IMR-90 (cell line): ENCODE results near the gene TNRC6A. TPM values are rescaled to one million over a fixed set of nuclear protein-coding genes. Genes with fewer than 3 reads are reported as not detected.
A peak's percentile ranks its signal among the peaks of the same experiment; 100 is the strongest.

ENCODE experiments used
- ATAC-seq: fragments of 200-7000 bp; cut with Tn5 transposase; 2 replicates; pipeline ENCODE4 v1.9.1; 2020; ENCODE audit warnings: low read depth, mild to moderate bottlenecking, moderate library complexity
- BruUV-seq: library from RNA; stranded (reverse); fragments of 400-500 nt; replicated peaks from 2 replicates; lab custom pipeline; 2021; lab: Mats Ljungman, UMichigan
- CTCF ChIA-PET: fragments of 300-600 bp; formaldehyde crosslinking; extraction: SDS; loops from one replicate; lab custom pipeline; 2021; ENCODE audit warnings: antibody characterized with exemption; lab: Yijun Ruan, JAX
- POLR2A ChIA-PET: fragments of 300-600 bp; sonication (Branson Sonifier 250); formaldehyde crosslinking; loops from one replicate; lab custom pipeline; 2022; ENCODE audit warnings: antibody characterized with exemption; ENCODE audit not compliant: unreplicated experiment; lab: Charles Lee
- DNase-seq: peaks from one replicate; pipeline ENCODE4 v3.0.0; 2013
- H2AFZ ChIP-seq: replicated peaks from 2 replicates; pipeline ENCODE3; 2013; ENCODE audit warnings: low read length, mild to moderate bottlenecking; ENCODE audit not compliant: poor library complexity
- H2AK5ac ChIP-seq: 2 replicates; pipeline ENCODE4 v1.6.1; 2013; ENCODE audit warnings: low read depth, low read length, inconsistent platforms
- H2AK9ac ChIP-seq: replicated peaks from 2 replicates; pipeline ENCODE3; 2013; ENCODE audit warnings: mild to moderate bottlenecking, low read depth, low read length, moderate library complexity; ENCODE audit not compliant: poor library complexity
- H2BK120ac ChIP-seq: 2 replicates; pipeline ENCODE4 v1.6.1; 2013; ENCODE audit warnings: low read depth, low read length, inconsistent platforms
- H2BK15ac ChIP-seq: 3 replicates; pipeline ENCODE4 v1.6.1; 2013; ENCODE audit warnings: low read depth, low read length, inconsistent platforms
- H2BK20ac ChIP-seq: 2 replicates; pipeline ENCODE4 v1.6.1; 2013; ENCODE audit warnings: low read depth, mild to moderate bottlenecking, inconsistent platforms, low read length, moderate library complexity
- H2BK5ac ChIP-seq: 2 replicates; pipeline ENCODE4 v1.6.1; 2013; ENCODE audit warnings: mild to moderate bottlenecking, low read depth, low read length, inconsistent platforms; ENCODE audit not compliant: poor library complexity, severe bottlenecking
- H3K14ac ChIP-seq: replicated peaks from 2 replicates; pipeline ENCODE4 v1.6.1; 2013; ENCODE audit warnings: low read depth, low read length, inconsistent platforms
- H3K18ac ChIP-seq: 2 replicates; pipeline ENCODE4 v1.6.1; 2013; ENCODE audit warnings: low read depth, low read length, control low read depth
- H3K23ac ChIP-seq: 2 replicates; pipeline ENCODE4 v1.6.1; 2013; ENCODE audit warnings: low read depth, low read length, inconsistent platforms
- H3K27ac ChIP-seq: 2 replicates; pipeline ENCODE4 v1.5.1; 2013; ENCODE audit warnings: mild to moderate bottlenecking, control low read depth, low read length; ENCODE audit not compliant: insufficient read depth
- H3K27me3 ChIP-seq: 2 replicates; pipeline ENCODE4 v1.6.1; 2013; ENCODE audit warnings: low read length; ENCODE audit not compliant: control insufficient read depth, insufficient read depth
- H3K36me3 ChIP-seq: 2 replicates; pipeline ENCODE4 v1.6.1; 2013; ENCODE audit warnings: low read length, mixed read lengths; ENCODE audit not compliant: control insufficient read depth, insufficient read depth
- H3K4ac ChIP-seq: 2 replicates; pipeline ENCODE4 v1.6.1; 2013; ENCODE audit warnings: low read depth, low read length, inconsistent platforms
- H3K4me1 ChIP-seq: 2 replicates; pipeline ENCODE4 v1.6.1; 2013; ENCODE audit warnings: low read length, mixed read lengths; ENCODE audit not compliant: control insufficient read depth, insufficient read depth
- H3K4me2 ChIP-seq: 2 replicates; pipeline ENCODE4 v1.6.1; 2013; ENCODE audit warnings: low read depth, mild to moderate bottlenecking, control low read depth, low read length, moderate library complexity
- H3K4me3 ChIP-seq: 2 replicates; pipeline ENCODE4 v1.5.1; 2013; ENCODE audit warnings: low read depth, mild to moderate bottlenecking, control low read depth, low read length, moderate library complexity; ENCODE audit not compliant: insufficient read depth
- H3K56ac ChIP-seq: 2 replicates; pipeline ENCODE4 v1.6.1; 2013; ENCODE audit warnings: low read length, inconsistent platforms; ENCODE audit not compliant: insufficient read depth; ENCODE audit errors: extremely low read depth
- H3K79me1 ChIP-seq, 2 experiments: 2 replicates each; pipeline ENCODE4 v1.6.1; 2013; ENCODE audit warnings: low read length in 2 of 2, inconsistent platforms in 1 of 2, low read depth in 1 of 2
- H3K9ac ChIP-seq: 2 replicates; pipeline ENCODE4 v1.6.1; 2013; ENCODE audit warnings: low read depth, low read length, control low read depth
- H3K9me1 ChIP-seq: 2 replicates; pipeline ENCODE4 v1.6.1; 2013; ENCODE audit warnings: low read length, inconsistent platforms; ENCODE audit not compliant: insufficient read depth
- H3K9me3 ChIP-seq: 2 replicates; pipeline ENCODE4 v1.6.1; 2013; ENCODE audit warnings: low read length; ENCODE audit not compliant: control insufficient read depth, insufficient read depth
- H4K20me1 ChIP-seq: 2 replicates; pipeline ENCODE4 v1.6.1; 2013; ENCODE audit warnings: low read length, inconsistent platforms; ENCODE audit not compliant: insufficient read depth
- H4K5ac ChIP-seq: 2 replicates; pipeline ENCODE4 v1.6.1; 2013; ENCODE audit warnings: mild to moderate bottlenecking, low read depth, low read length, control low read depth
- H4K8ac ChIP-seq, 2 experiments: 2 replicates each; pipeline ENCODE4 v1.6.1; 2013; ENCODE audit warnings: low read depth in 2 of 2, low read length in 2 of 2, control low read depth in 1 of 2, inconsistent platforms in 1 of 2
- H4K91ac ChIP-seq: 2 replicates; pipeline ENCODE4 v1.6.1; 2013; ENCODE audit warnings: low read depth, low read length, inconsistent platforms; ENCODE audit not compliant: insufficient read depth
- BHLHE40 ChIP-seq: fragments of 150-350 bp; IDR thresholded peaks from 2 replicates; pipeline ENCODE4 v1.6.1; 2016; ENCODE audit warnings: mild to moderate bottlenecking, low read depth, low read length
- FOS ChIP-seq: fragments of 150-350 bp; IDR thresholded peaks from 2 replicates; pipeline ENCODE4 v1.6.1; 2016; ENCODE audit warnings: low read depth, low read length
- MAFK ChIP-seq: IDR thresholded peaks from 2 replicates; pipeline ENCODE4 v1.6.1; 2012; ENCODE audit warnings: low read depth, low read length, improper control_type of control experiment
- NFE2L2 ChIP-seq: fragments of 150-350 bp; IDR thresholded peaks from 2 replicates; pipeline ENCODE4 v1.6.1; 2016; ENCODE audit warnings: low read depth, mild to moderate bottlenecking, low read length
- POLR2A ChIP-seq: IDR thresholded peaks from 2 replicates; pipeline ENCODE4 v1.6.1; 2012; ENCODE audit warnings: mild to moderate bottlenecking, low read depth, low read length
- RAD21 ChIP-seq: IDR thresholded peaks from 2 replicates; pipeline ENCODE4 v1.6.1; 2012; ENCODE audit warnings: low read length, improper control_type of control experiment
- RFX5 ChIP-seq: IDR thresholded peaks from 2 replicates; pipeline ENCODE4 v1.8.0; 2012; ENCODE audit warnings: low read depth, mild to moderate bottlenecking, low read length, moderate library complexity
- WGBS, 2 experiments: methylation state at CpG; one replicate each; pipeline versions ENCODE4 v1.1.5 to v1.1.7; 2013; ENCODE audit warnings: missing lambda C conversion rate in 2 of 2; ENCODE audit not compliant: insufficient read length in 1 of 2; ENCODE audit errors: extremely low coverage in 2 of 2; 5-methylcytosine and 5-hydroxymethylcytosine counted together
- dilution Hi-C: fragments of 300-500 bp; cut with HindIII; formaldehyde crosslinking; loops from one replicate; pipeline ENCODE4 v1.14.3; 2018; ENCODE audit warnings: low sequenced_read_pairs; ENCODE audit not compliant: unreplicated experiment
- in situ Hi-C: fragments of 300-500 bp; cut with MboI; formaldehyde crosslinking; loops from 3 replicates; pipeline ENCODE4 v1.14.3; 2019; ENCODE audit warnings: low sequenced_read_pairs, inconsistent platforms, mixed read lengths
- intact Hi-C: fragments of 100-400 bp; cut with micrococcal nuclease; formaldehyde crosslinking; loops from 2 replicates; pipeline ENCODE4 v1.10.0; 2022
- polyA plus RNA-seq, 3 experiments: library from polyadenylated mRNA; depleted of rRNA; stranded (reverse); fragments of >200 nt; gene quantifications; 2 replicates each; pipeline ENCODE4 v1.2.3, GENCODE V29; 2012; ENCODE audit warnings: low replicate concordance in 1 of 3
- total RNA-seq: library from RNA; depleted of rRNA; stranded (reverse); fragments of >200 nt; gene quantifications from 2 replicates; pipeline ENCODE4 v1.2.3, GENCODE V29; 2012
- TF ChIP-seq, protein P1 (sequence below): conservative IDR thresholded peaks from 2 replicates; pipeline ENCODE4 v1.5.1; 2012; ENCODE audit warnings: mild to moderate bottlenecking, low read depth, low read length, improper control_type of control experiment

TNRC6A gene
- total and polyA plus RNA-seq, 2 of the 4 experiments (the other 2 are of a cell fraction) = 32.4 to 42.3 TPM

GRCh38 chr16:24844101-24845030, 114.9 kb downstream of the TNRC6A start:
- Histone ChIP-seq H2AK5ac (no peak overlapping the region; the same call in 1 of the 2 replicates), H3K27ac (no peak overlapping the region), H3K4me1 (peaks cover 2% of the 10 kb centered on the region; the same call in 1 of the 2 replicates), H3K27me3 (no peaks in the 10 kb centered on the region), H3K14ac (no peak overlapping the region), H3K56ac (no peak overlapping the region), H2BK15ac (no peak overlapping the region), H3K18ac (no peak overlapping the region), H2AK9ac (no peak overlapping the region), H4K8ac (no peak overlapping the region), H2BK20ac (no peak overlapping the region), H4K20me1 (no peaks in the 10 kb centered on the region), H3K4ac (no peak overlapping the region), H3K23ac (no peak overlapping the region), H4K91ac (no peak overlapping the region), H3K79me1 (no peaks in the 10 kb centered on the region), H3K9me1 (peaks cover 12% of the 10 kb centered on the region), H3K9ac (no peak overlapping the region), H3K4me3 (no peak overlapping the region), H2BK5ac (no peak overlapping the region), H2BK120ac (no peak overlapping the region), H3K36me3 (no peaks in the 10 kb centered on the region), H4K5ac (no peak overlapping the region), H3K4me2 (no peak overlapping the region), H2AFZ (no peak overlapping the region), H3K9me3 (no peaks in the 10 kb centered on the region)
- BruUV-seq = no TSS peak
- WGBS, 2 experiments = 89% methylated on average over 9 of the region's 17 CpGs; no CpG with 5 or more reads in 1 of the 2 experiments
- in situ Hi-C loops (no loop called here), intact Hi-C loops (no loop called here), dilution Hi-C loops (no loop called here)
- peak; percentile 50; the same call in 1 of the 2 replicates for TF ChIP-seq NFE2L2
- TF ChIP-seq POLR2A = no peak
- TF ChIP-seq RAD21 = no peak
- TF ChIP-seq BHLHE40 = no peak
- peak; percentile 25; the same call in 1 of the 2 replicates for TF ChIP-seq FOS
- no peak for TF ChIP-seq RFX5
- TF ChIP-seq MAFK = no peak
- TF ChIP-seq, protein P1, sequence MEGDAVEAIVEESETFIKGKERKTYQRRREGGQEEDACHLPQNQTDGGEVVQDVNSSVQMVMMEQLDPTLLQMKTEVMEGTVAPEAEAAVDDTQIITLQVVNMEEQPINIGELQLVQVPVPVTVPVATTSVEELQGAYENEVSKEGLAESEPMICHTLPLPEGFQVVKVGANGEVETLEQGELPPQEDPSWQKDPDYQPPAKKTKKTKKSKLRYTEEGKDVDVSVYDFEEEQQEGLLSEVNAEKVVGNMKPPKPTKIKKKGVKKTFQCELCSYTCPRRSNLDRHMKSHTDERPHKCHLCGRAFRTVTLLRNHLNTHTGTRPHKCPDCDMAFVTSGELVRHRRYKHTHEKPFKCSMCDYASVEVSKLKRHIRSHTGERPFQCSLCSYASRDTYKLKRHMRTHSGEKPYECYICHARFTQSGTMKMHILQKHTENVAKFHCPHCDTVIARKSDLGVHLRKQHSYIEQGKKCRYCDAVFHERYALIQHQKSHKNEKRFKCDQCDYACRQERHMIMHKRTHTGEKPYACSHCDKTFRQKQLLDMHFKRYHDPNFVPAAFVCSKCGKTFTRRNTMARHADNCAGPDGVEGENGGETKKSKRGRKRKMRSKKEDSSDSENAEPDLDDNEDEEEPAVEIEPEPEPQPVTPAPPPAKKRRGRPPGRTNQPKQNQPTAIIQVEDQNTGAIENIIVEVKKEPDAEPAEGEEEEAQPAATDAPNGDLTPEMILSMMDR = no peak
- ATAC-seq (no peak), DNase-seq (peak; percentile 28)
- CTCF ChIA-PET = no interaction called here
- POLR2A ChIA-PET = no interaction called here
